Psoas muscle (tissue), 8 donors: ENCODE results near the gene CISTR. TPM values are rescaled to one million over a fixed set of nuclear protein-coding genes. Genes with fewer than 3 reads are reported as not detected.
A peak's percentile ranks its signal among the peaks of the same experiment; 100 is the strongest.

ENCODE experiments used
- ATAC-seq, 4 donors: fragments of 200-7000 bp; cut with Tn5 transposase; one replicate each; pipeline ENCODE4 v1.9.1; 2020; ENCODE audit warnings: moderate library complexity in 3 of 4, mild to moderate bottlenecking in 2 of 4
- DNase-seq, 2 donors: peaks; one replicate each; pipeline ENCODE4 v3.0.0-alpha.2; 2020
- H3K27ac ChIP-seq: fragments of 200-600 bp; one replicate; pipeline ENCODE4 v1.8.0; 2022
- H3K27me3 ChIP-seq, 3 donors: fragments of 200-600 bp in 1 of 3; one replicate each; pipeline versions ENCODE4 v1.6.1 to v1.8.0; 2013 to 2022; ENCODE audit warnings: low read length in 2 of 3, mild to moderate bottlenecking in 2 of 3, moderate library complexity in 1 of 3; ENCODE audit not compliant: insufficient read depth in 3 of 3
- H3K36me3 ChIP-seq, 2 donors: fragments of 200-600 bp in 1 of 2; one replicate each; pipeline versions ENCODE4 v1.6.1 to v1.8.0; 2013 to 2022; ENCODE audit warnings: low read depth in 1 of 2, mild to moderate bottlenecking in 1 of 2, moderate library complexity in 1 of 2; ENCODE audit not compliant: insufficient read depth in 1 of 2
- H3K4me1 ChIP-seq: fragments of 200-600 bp; one replicate; pipeline ENCODE4 v1.8.0; 2022
- H3K4me3 ChIP-seq: fragments of 200-600 bp; one replicate; pipeline ENCODE4 v1.8.0; 2022; ENCODE audit warnings: mild to moderate bottlenecking
- H3K9me3 ChIP-seq: fragments of 200-600 bp; one replicate; pipeline ENCODE4 v1.8.0; 2022
- CTCF ChIP-seq: fragments of 200-600 bp; IDR thresholded peaks from one replicate; pipeline ENCODE4 v1.8.0; 2022; ENCODE audit warnings: antibody characterized with exemption
- WGBS, 3 donors: extraction: QIAGEN DNeasy Blood & Tissue Kit; methylation state at CpG; one replicate each; pipeline versions ENCODE4 v1.1.6 to v1.1.7; 2013; 5-methylcytosine and 5-hydroxymethylcytosine counted together
- intact Hi-C, 2 donors: fragments of 100-400 bp; cut with DNase I; formaldehyde crosslinking; loops; one replicate each; pipeline versions ENCODE4 v1.11.0 to v1.14.2; 2022
- polyA plus RNA-seq, 3 donors: library from polyadenylated mRNA; stranded (reverse); fragments of 200-250 nt; gene quantifications; one replicate each; pipeline ENCODE4 v1.2.3, GENCODE V29; 2013
- total RNA-seq, 4 donors: library from RNA; stranded (reverse); fragmentation: NEBNext Ultra II Directional in 2 of 4; extraction: Animal tissue kit (Norgen Biotek cat#: 25700) in 2 of 4; gene quantifications; one replicate each; pipeline versions ENCODE4 v1.2.1 to v1.2.4, GENCODE V29; 2021 to 2023
- donor health status: healthy with polysubstance abuse.
- donor health status: DM: no; HTN: no; CAD: no; lungs with moderate emphysema.
- donor health status: Bipolar disorder and iron deficiency.
- donor health status: healthy.
- donor health status: DM: yes; HTN: yes; CAD: no.
- donor health status: DM: no; HTN: no; CAD: no.
- donor health status: DM: no; HTN: no; CAD: no.
- donor health status: DM: yes; HTN: yes; CAD: no.

Gene CISTR
- total and polyA plus RNA-seq, 7 donors = not detected

GRCh38 chr12:53758081-53758729 lies 6.4 kb upstream of the CISTR start:
- no peaks in the 10 kb centered on the region for H3K36me3 ChIP-seq
- 52 to 59% (median 55%) methylated on average over 7 of the region's 7 CpGs for WGBS, 3 donors
- H3K4me1 ChIP-seq = no peaks in the 10 kb centered on the region
- no peak for DNase-seq
- ATAC-seq = no peak
- H3K27me3 ChIP-seq = peaks cover 0 to 37% (median 11%) of the 10 kb centered on the region in 3 donors
- no peak overlapping the region for H3K4me3 ChIP-seq
- no peaks in the 10 kb centered on the region for H3K9me3 ChIP-seq
- intact Hi-C loops = no loop called here
- H3K27ac ChIP-seq = no peak overlapping the region
- TF ChIP-seq CTCF = no peak

- Histone ChIP-seq H3K9me3 (no peaks in the 10 kb centered on the region), H3K4me3 (peak overlapping the region; percentile 4), H3K4me1 (no peaks in the 10 kb centered on the region), H3K27ac (peak overlapping the region; percentile 23), H3K36me3 (no peaks in the 10 kb centered on the region), H3K27me3 (peaks cover 0 to 31% (median 11%) of the 10 kb centered on the region in 3 donors)
- WGBS, 3 donors = 9 to 13% (median 12%) methylated on average over 17 of the region's 17 CpGs
- intact Hi-C loops = no loop called here
- peak; percentile 77 to 89 for DNase-seq
- peak; percentile 62 to 83 (median 70) for ATAC-seq
- TF ChIP-seq CTCF = peak; percentile 80
These were observed 5.5 kb upstream of the CISTR start for GRCh38 chr12:53757101-53757770.

- WGBS, 3 donors = 72 to 89% (median 79%) methylated on average over 5 of the region's 5 CpGs
- intact Hi-C loops = no loop called here
- Histone ChIP-seq H3K27me3 (peaks cover 0 to 32% (median 17%) of the 10 kb centered on the region in 3 donors), H3K4me3 (peak overlapping the region; percentile 4), H3K36me3 (no peaks in the 10 kb centered on the region), H3K9me3 (no peaks in the 10 kb centered on the region), H3K27ac (peak overlapping the region; percentile 23), H3K4me1 (peaks cover under 1% of the 10 kb centered on the region)
- DNase-seq (no peak), ATAC-seq (no peak)
- no peak for TF ChIP-seq CTCF
These were observed 4.7 kb upstream of the CISTR start for GRCh38 chr12:53756300-53757100.

GRCh38 chr12:53755893-53756292 lies 4.1 kb upstream of the CISTR start:
- Histone ChIP-seq H3K27me3 (peaks cover 0 to 38% (median 18%) of the 10 kb centered on the region in 3 donors), H3K4me3 (no peak overlapping the region), H3K4me1 (peaks cover 7% of the 10 kb centered on the region), H3K36me3 (no peaks in the 10 kb centered on the region), H3K27ac (no peak overlapping the region), H3K9me3 (no peaks in the 10 kb centered on the region)
- TF ChIP-seq CTCF = no peak
- intact Hi-C loops = no loop called here
- no peak for ATAC-seq
- DNase-seq = no peak
- 55 to 67% (median 63%) methylated on average over 3 of the region's 3 CpGs for WGBS, 3 donors
